GM19372 (cell line): ENCODE data around the gene EDEM1.
"Not testable (repeated sequence)": the region's sequence is repeated elsewhere in the genome, so short reads cannot be mapped to it uniquely, and the experiment has no call there.

Experiments used
- ATAC-seq: cut with Tn5 transposase; IDR thresholded peaks from one replicate; pipeline ENCODE4 v1.9.1; 2021; ENCODE audit warnings: mild to moderate bottlenecking, low read depth, moderate library complexity; ENCODE audit not compliant: unreplicated experiment

Gene EDEM1

DNA sequence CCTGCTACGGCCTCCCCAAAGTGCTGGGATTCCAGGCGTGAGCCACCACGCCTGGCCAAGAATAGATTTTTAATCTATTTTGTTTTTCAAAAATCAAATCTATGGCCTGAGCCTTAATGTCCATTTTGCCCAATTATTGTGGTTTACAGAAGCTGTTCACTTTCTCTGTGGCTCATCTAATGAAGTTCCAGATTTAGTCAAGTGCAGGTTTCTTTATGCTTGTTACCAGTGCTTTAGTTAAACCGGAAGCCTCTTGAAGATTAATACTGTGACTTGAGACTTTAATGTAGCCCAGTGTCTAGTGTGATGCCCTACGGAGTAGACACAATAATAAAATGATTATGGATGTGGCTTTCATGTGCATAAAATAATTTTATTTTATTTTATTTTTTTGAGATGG, 16.5 kb upstream of the EDEM1 start:
- no peak for ATAC-seq

DNA sequence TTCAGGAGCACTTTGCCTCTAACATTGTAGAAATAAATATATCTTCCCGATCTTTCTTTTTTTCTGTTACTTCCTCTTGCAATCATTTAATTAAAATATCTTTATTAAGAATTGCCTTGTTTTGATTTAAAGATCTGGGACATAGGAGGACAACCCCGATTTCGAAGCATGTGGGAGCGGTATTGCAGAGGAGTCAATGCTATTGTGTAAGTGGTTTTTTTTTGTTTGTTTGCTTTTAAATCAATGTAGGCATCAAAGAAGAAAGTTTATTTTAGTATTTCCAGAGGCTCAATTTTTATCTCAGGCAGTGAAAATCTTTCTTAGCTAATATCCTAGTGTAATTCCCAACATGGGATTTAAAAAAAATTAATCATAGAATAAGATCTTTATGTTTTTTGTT, 15.5 kb upstream of the EDEM1 start:
- no peak for ATAC-seq

DNA sequence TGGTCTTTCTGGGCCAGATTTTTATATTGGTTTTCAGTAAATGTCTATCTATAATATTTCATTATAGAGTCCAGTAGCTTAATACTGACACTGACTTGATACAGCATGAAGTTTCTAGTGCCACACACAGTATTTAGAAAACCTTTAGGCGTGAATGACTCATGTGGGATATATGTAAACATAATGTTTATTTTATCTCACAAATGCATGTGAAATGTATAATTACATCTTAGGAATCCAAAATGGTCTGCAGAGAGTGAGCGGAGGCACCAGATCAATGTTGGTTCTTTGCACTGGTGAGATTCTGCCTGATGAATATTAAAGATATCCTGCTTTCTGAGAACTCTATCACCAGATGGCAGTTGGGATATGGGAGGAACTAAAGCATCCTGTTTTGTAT, 8.5 kb upstream of the EDEM1 start:
- not testable (repeated sequence) for ATAC-seq

DNA sequence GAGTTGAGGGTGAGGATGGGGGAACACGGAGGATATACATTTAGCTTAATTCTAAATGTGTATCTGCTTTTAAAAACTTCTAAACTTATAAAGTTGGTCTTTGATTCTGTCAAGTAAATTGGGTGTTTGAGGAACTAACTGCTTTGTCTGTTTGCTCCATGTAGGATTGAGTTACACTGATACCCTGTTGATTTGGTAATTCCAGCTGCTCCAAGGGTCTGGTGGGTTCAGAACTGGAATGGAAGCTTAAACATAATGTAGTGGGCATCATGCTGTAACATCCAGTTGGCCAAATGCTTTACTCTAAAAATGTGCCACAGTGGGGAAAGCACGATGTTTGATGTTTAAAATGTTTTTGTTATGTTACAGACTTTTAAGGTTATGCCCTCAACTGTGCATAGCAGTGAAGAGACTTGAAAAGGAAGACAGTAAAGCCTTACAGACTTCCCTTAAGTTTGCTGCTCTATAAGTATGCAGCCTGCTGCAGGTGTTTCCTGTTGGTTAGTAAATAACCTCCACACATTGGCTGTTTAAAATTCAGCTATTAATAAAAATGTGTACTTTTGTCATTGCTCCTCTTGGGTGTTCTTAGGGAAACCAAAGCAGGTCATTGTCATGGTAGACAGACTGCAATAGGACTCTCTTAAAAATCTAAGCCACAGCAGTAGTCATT, 5.9 kb upstream of the EDEM1 start:
- peak; percentile 77 for ATAC-seq

DNA sequence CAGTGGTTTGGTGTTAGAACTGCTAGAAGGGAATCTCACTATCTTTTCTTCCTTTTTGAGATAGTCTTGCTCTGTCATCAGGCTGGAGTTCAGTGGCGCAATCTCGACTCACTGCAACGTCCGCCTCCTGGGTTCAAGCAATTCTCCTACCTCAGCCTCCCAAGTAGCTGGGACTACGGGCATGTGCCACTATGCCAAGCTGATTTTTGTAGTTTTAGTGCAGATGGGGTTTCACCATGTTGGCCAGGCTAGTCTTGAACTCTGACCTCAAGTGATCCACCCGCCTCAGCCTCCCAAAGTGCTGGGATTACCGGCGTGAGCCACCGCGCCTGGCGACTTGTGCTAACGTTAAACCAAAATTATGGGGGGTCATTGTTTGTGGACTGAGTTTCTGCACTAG, 3.8 kb upstream of the EDEM1 start:
- ATAC-seq, result not testable (repeated sequence)

DNA sequence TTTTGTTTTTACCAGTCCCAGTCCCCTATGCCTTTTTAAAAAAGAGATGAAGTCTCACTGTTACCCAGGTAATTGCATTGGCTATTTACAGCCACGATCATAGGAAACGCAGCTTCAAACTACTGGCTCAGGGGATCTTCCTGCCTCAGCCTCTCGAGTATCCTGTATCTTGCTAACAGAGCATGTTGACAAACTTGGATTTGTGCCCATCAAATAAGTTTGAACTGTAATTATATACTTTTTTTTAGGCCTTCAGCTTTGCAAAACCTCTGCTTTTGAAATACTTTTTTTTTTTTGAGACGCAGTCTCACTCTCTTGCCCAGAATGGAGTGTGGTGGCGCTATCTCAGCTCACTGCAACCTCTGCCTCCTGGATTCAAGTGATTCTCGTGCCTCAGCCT, 3.0 kb upstream of the EDEM1 start:
- no peak for ATAC-seq

DNA sequence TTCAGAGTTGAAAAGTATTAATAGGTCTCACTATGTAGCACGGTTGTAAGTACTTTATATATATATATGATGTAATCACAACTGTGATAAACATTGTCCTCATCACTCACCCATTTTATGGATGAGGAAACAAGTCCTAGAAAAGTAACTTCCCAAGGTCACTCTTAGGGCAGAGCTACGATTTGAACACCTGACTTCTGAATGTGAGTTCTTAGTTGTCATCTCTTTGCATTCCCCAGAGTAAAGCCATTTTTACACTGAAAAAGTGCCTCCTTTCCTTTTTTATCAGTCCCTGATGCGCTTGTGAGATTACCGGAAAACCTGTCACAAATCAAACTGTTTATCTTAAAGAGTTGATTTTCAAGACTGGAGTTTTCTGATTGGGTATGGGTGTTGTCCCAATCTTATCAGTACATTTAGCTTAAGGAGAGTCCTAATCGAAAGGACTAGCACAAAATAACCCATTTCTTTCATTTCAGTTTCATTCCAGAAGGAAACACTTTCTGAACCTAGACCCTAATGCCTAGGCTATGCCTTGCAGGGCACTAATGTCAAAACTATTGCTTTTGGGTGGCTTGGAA, 2.3 kb upstream of the EDEM1 start:
- no peak for ATAC-seq

DNA sequence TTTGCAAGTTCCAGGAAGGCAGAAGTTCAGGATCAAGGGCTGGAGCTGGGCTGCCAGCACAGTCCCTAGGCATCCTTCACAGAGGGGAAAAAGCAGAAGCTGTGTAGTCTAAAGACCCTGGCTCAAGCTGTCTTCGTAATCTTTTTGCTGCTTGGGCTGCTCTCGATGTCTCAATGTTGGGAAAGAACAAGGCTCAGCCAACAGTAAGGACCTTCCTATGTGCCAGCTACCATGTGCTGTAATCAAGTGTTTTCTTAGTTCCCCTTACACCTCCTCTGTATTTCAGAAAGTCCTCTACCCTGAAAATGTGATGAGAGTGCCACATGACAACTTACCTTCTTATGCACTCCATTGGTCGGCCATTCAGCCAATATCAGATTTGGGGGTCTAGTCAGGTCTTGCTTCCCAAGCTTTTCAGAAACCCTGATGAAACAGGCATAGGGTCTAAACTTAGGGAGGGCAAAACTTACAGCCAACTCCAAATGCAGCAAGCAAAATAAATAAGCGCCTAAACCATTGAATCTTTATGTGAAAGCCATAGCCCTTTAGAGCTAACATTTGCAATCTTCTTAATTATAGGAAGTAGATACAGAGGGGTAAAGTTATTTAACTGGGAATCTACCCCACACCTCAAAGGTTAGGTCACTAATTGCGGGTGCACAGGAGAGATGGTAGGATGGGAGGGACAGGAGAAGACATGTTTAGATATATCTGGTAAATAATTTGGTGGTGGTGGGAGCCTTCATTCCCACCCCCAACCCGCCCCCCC, 1.2 kb upstream of the EDEM1 start:
- no peak for ATAC-seq

DNA sequence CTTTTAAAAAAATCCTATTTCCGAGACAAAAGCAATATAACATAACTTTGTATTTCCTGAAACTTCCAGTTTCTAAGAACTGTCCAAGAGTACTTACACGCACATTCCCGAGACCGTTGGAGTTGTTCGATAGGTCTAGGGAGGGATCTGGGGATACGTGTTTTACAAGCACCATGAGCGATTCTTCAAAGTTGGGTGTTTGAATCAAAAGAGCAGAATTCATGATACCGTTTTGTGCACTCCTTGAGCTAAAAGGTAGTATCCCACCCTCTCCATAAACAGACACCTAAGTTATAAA, 700 bp upstream of the EDEM1 start:
- no peak for ATAC-seq

DNA sequence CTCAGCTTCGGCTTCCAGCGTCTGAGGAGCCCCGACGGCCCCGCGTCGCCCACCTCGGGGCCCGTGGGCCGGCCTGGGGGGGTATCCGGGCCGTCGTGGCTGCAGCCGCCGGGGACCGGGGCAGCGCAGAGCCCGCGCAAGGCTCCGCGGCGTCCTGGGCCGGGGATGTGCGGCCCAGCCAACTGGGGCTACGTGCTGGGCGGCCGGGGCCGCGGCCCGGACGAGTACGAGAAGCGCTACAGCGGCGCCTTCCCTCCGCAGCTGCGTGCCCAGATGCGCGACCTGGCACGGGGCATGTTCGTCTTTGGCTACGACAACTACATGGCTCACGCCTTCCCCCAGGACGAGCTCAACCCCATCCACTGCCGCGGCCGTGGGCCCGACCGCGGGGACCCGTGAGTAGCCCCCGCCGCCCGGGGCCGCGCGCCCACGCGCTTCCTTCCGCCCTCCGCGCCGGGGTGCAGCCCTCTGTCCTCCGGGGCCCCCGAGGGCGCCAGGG, 462 bp downstream of the EDEM1 start:
- peak; percentile 15 for ATAC-seq

DNA sequence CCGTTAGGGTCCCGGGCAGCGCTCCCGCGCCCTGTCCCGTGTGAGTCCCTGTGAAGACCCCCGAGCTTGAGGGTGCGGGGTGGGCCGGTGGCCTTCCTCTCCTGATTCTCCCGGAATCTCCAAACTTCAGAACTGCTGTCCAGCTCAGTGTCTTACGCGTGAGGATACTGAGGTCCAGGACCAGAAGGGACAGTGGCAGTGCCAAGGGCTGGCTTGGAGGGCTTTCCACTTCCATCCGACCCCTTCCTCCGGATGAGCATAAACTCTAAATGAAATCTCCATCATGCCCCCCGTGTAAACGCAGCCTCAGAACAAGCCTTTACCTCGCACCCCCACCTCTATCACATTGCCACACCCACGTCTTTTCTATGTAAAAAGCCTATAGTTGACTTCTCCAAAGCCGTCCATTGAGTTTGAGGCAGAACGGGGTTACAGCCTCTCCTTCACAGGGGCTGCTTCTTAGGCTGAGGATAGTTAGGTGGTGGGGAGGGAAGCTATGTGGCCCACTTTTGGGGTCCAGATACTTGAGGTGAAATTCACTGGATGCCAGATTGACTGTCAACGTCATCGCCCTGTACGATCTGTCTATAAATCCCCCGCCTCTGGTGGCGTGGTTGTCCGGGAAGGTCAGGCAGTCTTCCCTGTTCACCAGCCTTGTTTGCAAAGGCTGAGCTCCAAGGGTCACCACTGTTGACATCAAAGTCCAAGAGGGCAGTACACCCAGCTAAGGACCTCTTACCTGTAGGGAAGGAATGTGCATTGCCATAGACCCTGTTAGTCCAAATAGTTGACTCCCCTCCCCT, 1.1 kb downstream of the EDEM1 start:
- no peak for ATAC-seq

DNA sequence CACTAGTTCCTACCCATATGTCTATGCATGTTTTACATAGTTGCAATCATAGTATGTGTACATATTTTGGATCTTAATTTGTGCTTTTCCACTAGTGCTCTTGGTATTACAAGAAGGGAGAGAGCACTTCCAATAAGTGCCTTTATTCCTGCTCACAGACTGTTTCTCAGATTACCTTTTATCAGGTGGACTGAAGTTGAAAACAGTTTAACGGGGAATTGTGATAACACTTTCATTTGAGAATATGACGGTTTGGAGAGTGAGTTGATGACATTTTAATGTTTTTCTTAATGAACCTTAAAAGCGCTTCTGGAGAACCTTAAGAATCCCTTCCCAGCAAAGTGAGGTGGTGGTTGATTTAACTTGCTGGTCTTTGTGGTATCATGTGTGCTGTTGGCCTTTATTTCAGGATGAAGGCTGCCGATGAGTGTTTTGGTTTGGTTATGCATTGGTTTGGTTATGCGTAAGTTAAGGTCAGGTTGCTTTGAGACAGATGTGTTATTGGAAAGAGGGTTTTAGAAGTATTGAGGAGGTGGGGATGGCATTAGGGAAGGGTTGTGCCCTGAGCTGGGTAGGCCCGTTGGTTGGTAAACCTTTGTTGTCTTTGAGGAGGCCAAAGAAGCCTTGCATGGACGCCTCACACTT, 2.8 kb downstream of the EDEM1 start:
- no peak for ATAC-seq

DNA sequence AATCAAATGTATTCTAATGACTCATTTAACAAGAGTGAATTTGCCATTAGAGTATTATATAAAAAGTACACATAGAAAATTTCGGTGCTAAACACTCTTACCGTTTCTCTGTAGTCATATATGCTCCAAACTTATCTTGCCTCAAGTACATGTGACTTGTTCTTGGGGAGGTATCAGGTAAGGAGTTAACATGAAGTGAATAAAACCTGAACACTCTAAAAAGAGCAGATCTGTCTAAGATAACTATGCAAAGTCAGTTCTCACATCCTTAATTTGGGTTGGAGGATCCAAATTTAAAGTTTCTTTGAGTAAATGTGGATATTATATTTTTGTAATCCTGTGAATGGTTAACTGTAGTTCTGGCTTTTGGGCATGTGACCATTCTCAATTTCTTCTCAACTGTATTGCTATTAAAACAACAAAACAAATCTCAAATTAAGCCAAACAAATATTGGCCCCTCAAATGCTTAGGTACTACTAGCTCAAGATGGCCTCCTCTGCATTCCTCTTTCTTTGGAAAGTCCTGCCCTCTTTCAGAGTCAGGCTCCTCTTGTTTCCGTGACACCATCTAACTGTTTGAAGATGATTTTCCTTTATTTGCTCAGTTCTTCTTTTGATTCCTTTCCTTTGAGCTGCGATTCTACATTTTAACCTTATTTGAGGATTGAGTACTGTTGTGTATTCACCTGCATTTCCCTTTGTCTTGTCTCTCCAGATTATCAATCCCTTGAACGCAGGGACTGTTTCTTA, 4.2 kb downstream of the EDEM1 start:
- ATAC-seq, result no peak

DNA sequence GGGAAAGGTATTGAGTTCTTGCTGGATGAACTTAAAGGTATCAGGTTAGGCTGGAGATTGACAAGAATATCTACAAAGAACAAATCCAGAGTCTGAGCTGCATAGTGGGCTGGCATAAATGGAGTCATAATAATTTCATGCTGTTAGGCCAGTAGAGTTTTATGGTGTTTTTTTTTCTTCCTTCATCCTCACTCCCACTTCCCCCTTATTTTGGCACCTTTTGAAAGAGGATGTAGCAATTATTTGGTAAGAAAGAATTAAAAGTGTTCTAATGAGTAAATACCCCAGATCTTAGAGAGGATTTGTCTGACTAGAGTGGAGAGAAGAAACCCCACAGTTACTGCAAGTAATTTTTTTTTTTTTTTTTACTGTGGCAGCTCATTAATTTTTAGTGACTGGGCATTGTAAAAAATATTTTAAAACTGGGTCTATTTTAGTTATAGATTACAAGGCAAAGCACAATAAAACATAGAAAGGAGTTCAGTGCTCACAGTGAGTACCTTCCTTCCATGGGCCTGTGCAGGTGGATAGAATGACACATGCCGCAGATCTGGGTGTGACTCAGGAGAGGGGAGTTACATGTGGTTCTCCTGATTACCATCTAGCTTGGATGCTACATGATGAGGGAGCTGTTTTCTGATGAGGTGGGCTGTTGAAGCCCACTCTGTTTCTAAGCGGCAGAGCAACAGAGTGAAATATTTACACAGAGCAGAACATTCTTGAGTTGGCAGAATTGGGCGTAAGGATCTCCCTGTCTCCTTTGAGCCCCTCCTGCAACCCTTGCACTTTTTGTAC, 5.3 kb downstream of the EDEM1 start:
- no peak for ATAC-seq

DNA sequence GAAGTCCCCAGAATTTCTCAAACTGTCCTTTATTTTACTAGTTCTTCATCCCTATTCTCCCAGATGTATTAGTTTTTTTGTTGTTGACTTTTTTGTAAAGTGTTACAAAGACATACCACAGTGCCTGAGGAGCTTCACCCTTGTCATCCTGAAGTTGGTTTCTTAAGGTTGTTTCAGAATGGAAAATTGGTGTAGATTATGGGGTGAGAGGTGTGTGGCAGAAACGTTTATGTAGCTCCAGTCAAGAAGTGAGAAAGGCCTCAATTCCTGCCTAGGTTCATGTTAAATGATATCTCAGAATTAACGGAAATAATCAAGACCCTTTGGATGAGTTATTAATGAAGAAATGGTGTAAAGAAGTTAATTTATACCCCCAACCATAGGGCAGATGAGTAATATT, 6.8 kb downstream of the EDEM1 start:
- no peak for ATAC-seq

DNA sequence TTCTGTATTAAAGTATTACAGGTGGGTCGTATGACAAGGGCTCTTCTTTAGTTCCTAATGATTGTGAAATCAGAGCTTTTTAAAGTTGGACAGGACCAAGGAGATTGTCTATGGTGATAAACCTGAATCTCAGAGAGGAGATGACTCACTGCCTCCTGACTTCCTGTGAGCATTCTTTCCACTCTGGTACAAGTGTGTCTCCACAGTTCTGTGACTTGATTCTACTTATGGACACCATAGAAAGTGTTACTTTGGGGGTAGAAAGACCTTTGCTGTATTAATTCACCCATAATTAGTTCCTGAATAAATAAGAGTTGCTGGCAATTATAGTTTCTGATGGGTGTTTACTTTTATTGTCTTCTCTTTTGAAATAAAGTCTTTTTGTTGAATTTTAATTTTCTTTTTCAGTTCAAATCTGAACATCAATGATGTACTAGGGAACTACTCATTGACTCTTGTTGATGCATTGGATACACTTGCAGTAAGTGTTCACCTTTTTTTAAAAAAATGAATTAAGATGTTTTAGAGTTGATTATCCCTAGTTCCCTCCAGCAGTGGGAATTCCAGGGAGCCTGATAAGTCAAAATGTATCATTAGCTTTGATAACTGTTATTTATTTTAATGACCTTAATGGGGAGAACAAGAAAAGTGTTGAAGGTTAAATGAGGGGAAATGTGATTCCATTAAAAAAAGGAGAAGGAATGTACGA, 7.4 kb downstream of the EDEM1 start:
- ATAC-seq, result peak; percentile 35

DNA sequence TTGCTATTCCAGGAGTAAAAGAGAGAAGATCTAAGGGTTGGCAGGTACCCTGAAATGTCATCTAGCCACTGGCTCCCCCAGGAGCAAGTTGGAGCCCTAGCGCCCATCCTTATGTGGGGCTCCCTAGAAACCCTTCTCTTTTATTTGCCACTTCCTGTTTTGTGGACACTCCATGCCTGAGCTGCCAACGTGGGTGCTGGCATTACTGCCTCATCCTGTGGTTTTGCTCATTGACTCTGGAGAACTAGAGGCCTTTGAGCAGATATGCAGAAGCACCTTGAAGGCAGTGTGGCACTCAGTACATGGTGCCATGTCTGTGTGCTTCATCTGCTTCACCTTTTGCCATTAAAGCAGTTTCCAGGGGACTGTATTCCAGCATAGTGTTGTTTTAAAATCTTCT, 8.1 kb downstream of the EDEM1 start:
- no peak for ATAC-seq

DNA sequence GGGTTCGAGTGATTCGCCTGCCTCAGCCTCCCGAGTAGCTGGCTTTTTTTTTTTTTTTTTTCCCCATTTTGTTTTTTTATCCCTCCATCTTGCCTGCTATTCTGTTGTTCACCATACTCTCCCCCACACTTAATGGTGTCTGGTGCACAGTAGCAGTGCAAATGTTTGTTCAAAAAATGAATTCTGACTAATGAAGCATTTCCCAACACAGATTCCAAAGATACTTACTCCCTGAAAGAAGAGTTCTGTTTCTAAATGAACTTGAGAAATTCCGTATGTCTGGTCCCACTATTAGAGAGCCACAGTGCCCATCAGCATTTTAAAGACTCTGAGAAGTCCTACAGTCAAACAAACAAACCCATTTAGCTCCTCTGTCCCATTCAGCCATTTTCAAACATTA, 9.5 kb downstream of the EDEM1 start:
- ATAC-seq, result no peak
